ENCODE data around the gene PLB1.

PLB1 gene

DNA sequence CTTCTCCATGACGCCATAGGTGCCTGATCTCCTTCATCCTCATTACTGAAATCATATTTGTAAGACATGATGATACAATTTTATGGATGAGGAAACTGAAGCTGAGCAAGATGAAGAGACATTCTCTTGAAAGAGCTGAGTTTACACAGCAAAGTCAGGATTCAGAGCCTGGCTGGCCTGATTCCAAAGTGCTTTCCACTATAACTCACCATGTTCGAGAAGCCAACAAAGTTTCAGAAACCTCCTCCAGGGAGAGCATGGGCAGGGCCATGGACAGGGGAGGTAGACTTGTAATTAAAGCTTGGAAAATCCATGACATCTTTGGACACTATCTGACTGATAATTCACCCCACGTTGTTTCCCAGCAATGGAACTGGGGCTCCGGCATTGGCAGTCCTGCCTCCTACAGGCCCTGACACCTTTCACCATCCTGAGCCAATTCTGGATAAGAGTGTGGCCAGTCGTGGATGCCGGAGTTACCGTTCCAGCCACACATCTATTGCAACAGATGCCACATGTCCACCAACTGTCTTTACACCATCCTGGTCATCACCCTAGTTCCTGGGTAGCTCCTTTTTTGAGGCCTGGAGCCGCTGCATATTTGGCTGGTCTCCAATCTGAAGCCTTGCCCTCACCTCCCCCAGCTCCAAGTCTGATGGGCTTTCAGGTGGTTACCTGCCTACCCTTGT, 170.8 kb downstream of the PLB1 start:
- no peak for DNase-seq (ENCODE audit: low read depth)

DNA sequence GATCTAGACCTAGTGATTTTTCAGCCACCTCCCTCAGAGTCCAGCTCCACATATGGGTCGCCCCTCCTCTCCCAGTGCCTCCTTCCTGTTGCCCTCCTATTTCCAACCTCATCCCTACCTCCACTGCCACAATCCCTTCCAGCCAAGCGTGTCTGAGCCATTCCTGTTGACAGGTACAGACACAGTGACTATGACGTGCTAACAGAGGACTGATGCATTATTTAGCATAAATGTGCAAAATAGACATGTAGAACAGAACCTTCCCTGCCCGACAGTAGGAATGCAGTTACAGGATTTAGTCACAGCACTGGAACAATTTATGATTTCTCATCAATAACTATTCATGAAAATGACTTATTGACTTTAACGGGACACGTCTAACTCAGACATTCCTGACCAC, 171.4 kb downstream of the PLB1 start:
- no peak for DNase-seq (ENCODE audit: low read depth)

DNA sequence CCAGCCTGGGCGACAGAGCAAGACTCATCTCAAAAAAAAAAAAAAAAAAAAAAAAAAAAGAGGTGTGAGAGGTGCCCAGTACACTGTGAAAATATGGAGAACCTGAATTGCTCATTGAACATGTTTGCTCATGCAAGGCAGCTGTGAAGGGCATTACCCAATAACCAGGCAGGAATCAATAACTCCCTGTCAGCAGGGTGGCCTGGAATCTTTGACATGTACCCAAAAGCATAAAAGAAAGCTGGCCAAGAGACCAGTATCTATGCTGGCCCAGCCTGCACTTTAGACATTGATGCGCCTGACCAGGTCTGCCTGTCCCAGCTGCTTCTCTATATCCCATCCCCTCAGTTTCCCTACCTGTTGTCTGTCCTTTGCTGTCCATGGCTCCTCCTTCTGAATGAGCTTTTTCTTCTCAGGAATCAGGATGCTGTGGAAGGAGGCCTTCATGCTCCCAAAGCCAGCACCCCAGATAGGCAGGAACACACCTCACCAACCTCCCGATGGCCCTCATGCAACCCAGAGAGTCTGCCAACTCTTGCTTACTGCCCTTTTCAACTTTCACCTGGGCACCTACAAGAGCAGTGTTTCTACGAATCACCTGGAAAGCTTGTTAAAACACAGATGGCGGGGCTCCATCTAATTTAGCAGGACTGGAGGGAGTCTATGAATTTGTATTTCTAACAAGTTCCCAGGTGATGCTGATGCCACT, 172.4 kb downstream of the PLB1 start:
- DNase-seq (ENCODE audit: low read depth): no peak

DNA sequence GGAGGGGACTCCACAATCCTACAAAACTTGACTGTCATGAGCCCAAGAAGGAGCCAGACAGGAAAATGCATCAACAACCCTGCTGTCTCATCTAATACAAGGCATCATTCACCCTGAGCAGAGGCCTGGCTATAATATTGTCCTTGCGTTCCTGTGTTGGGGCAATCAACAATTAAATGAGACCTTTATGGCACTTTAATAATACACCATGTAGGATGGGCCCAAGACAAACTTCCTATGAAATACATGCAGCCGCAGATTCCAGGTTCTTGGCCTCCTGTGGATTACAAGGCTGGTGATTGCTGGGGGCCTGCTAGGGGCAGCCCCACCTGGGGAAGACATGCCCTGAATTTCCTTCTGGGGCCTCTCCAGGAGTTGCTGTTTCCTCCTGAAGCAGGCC, 173.0 kb downstream of the PLB1 start:
- DNase-seq (ENCODE audit: low read depth): no peak

DNA sequence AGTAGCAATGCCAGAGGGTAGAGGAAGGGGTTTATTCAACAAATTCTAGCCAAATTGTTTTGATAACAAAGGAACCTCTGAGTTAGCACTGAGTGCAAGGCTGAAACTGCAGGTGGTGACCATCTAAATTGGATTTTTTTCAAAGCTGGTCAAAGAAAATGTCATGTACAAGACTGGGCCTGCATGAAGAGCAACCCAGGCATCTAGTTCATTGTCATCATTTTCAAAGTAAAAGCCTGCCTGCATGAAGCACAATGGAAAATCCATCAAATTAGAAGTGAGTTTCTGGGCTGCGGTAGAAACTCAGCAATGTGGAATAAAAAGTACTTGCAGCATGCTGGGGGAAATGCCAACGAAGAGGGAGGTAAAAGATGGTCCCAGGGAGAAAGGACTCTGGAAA, 175.0 kb downstream of the PLB1 start:
- DNase-seq (ENCODE audit: low read depth): no peak

DNA sequence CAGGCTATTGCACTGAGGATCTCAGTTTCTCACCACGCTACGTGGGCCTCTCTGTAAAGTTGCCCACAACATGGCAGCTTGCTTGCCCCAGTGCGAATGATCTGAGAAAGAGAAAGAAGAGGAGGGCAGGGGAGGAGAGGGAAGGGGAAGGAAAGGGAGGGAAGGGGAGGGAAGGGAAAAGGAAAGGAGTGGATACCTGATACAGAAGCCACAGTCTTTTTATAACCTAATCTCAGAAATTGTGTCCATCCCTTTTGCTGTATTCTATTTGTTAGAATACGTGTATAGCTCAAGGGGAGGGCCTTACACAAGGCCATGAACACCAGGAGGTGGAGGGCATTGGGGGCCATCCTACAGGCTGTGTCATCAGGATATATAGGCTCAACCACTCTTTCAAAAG, 177.5 kb downstream of the PLB1 start:
- DNase-seq (ENCODE audit: low read depth): no peak

DNA sequence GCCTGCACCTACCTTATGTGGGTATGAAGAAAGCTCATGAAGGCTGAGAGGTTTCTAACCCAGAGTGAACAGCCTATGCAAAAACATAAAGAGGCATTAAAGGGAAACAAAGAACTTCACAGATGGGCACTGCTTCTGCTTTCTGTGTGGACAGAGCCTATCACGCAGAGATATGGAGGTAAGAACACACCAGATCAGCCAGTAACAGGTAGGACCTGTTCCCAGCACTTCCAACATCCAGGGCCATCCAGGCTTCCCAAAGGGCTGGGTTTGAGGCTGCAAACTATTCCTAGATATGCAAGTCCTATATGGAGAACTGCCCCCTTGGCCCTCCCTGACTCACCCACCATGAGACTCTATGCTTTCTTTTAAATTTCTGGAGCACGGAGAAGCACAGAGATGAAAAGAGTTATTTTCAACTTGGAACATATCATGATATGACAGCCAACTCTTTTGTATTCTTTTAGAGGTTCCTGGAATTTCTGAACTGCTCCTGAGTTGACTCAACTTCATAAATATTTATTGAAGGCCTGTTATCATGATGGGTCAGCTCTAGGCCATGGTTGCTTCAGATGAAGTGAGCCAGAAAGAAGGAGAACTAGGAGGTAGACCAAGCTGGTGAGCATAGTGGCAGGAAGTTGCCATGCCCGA, 178.3 kb downstream of the PLB1 start:
- no peak for DNase-seq (ENCODE audit: low read depth)

DNA sequence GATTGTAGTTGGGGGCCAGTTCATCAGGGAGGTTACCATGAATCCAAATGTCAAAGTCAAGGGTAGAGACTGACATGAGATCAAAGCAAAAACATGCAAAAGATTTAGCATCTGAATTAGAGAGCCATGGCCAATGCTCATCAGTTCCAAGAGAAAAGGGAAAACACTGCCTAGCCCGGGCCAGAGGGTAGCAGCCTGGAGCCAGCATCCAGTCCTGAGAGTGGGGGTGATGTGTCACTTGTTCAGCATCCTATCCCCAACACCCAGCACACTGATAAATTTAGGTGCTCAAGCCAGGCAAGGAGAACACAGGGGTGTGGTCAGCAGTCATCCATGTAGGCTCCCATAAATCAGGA, 178.8 kb downstream of the PLB1 start:
- DNase-seq (ENCODE audit: low read depth): no peak

DNA sequence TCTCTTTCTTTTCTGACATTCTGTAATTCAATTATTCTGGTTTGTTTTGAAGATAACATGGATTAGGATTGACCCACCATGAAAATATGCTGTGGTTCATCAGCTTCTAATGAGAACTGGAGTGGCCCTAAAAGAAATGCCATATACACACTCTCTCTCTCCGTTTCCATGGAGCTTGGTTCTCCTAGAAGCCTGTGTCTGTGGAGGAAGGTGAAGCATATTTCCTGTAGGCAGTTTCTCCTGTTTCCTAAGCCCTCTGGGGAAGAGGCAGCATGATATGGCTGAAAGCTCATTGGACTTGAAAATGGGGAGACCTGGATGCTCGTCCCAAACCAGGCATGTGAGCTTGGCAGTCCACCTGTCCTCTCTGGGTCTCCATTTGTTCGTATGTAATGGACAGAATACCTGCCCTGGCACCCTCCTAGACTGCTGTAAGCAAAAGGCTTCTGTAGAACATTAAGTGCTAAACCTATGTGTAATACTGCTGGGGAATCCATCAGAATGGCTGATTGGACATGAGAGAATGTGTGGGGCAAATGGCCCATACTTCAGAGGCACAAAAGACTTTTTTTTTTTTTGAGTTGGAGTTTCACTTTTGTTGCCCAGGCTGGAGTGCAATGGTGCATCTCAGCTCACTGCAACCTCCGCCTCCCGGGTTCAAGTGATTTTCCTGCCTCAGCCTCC, 180.4 kb downstream of the PLB1 start:
- DNase-seq (ENCODE audit: low read depth): no peak

DNA sequence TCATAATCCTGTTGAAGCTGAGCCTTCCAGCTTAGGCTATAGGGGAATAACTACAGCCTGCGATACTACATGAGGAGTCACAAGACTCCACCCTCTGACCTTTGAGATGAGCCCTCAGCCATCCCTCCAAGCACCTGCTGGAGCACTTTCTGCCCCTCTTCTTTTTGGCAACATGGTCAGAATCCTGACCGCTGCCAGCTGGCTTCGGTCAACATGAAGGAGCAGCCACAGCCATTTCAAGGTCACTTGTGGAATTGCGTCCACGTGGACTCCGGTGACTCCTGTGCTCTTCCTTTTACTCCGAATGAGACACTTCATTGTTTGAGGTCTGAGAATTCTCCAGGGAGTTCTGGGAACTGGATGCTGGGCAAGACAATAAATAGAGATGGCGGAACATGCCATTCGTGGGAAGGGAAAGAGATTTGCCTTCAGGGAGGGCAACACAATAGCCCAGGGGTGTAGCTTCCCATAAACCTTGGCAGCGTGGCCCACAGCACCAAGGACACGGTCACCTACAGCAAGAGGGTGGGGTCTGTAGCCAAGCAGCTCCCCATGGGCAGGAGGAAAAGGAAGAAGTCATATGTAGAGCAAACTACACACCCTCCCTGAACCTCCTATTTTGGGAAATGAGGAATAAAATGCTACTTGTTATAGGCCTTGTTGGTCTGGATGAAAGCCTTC, 182.5 kb downstream of the PLB1 start:
- DNase-seq (ENCODE audit: low read depth): no peak

DNA sequence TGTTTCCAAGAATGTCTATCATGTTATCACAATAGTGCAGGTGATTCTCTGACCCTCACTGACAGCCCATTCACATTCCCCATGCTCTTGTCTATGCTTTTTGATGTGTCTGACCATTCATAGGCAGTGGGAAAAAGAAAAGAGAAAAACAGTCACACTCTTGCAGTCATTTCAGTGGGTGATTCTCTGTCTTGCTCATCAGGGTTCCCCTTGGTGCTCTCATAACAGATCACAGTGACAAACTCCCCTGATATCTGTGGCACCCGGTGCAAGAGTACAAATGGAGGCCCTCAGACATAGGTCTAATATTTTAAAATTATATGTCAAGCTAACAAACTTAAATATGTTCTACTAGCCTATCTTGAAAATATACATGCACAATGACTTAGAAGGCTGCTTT, 183.1 kb downstream of the PLB1 start:
- no peak for DNase-seq (ENCODE audit: low read depth)

DNA sequence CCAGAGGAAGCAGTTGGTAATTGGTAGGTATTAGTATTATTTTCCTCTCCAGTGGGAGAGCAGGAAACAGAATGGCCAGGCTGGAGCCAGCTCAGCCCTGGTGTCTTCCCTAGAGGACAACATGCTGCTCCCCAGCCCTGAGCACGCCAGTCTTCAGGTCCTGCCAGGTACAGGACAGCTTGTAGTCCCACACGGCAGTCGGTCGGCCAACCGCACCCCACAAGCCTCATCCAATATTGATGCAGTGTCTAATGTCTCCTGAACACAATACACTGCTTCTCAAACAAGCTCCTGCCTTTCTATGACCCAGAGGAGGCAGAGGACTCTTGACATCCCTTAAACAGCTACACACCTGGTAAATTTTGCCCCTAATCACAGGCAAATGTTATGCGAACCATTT, 184.8 kb downstream of the PLB1 start:
- DNase-seq (ENCODE audit: low read depth): no peak

DNA sequence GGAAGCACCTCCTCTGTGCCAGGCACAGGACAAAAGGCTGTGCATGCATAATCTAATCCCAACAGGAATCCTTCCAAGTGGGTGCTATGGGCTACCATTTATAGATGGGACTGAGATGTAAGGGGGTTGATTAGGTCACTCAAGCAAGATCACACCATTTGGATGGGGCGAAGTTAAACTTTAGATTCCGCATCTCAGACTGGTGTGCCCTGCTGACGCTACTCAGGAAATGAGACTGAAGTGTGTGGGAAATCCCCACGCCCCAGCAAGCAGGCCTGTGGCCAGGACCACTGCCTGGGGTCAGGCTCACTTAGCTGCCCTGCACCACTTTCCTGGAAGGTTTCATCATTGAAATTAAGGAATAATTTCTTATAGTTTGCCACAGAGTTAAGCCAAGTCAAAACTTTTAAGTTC, 185.3 kb downstream of the PLB1 start:
- DNase-seq (ENCODE audit: low read depth): peak; percentile 51

DNA sequence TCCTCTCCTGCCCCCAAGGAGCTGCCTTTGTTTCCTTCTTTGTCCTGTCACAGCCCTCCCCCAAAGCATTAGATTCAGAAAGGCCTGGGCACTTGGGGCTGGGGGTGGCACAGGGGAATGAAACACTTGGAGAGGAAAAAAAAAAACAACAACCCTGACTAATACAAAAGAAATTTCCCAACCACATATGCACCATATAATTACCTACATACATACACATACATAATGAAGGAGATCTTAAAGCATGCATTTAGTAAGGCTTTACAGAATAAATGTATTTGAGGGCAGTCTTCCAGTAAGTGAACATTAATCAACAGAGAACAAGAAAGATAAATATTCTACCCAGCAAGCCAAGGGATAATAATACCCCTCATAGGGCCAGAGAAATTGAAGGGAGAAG, 185.7 kb downstream of the PLB1 start:
- DNase-seq (ENCODE audit: low read depth): no peak

DNA sequence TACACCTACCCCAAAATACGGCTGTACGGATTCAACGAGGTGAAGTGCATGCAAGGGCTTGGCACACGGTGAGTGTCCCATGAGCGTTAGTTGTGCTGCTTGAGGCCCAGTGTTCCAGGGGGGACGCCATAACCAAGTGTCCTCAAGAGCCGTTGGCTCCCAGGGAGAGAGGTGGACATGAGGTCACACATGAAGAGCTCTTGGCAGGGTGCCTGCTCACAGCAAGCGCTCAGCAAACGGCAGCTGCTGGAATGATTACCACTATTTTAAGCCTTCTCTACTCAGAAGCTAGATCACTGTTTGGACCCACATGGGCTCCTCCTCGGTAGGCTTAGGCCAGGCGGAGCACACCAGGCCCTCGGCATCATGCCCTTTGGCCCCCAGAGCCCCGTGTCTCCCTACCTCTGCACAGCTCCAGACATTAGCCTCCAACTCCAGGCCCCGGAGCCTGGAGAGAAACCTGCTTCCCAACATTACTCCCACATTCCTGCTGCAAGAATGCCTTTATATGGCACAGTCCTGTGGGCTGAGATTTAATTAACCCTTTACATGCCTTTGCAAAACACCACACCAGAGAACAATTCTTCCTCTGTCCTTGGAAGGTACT, 187.3 kb downstream of the PLB1 start:
- no peak for DNase-seq (ENCODE audit: low read depth)

DNA sequence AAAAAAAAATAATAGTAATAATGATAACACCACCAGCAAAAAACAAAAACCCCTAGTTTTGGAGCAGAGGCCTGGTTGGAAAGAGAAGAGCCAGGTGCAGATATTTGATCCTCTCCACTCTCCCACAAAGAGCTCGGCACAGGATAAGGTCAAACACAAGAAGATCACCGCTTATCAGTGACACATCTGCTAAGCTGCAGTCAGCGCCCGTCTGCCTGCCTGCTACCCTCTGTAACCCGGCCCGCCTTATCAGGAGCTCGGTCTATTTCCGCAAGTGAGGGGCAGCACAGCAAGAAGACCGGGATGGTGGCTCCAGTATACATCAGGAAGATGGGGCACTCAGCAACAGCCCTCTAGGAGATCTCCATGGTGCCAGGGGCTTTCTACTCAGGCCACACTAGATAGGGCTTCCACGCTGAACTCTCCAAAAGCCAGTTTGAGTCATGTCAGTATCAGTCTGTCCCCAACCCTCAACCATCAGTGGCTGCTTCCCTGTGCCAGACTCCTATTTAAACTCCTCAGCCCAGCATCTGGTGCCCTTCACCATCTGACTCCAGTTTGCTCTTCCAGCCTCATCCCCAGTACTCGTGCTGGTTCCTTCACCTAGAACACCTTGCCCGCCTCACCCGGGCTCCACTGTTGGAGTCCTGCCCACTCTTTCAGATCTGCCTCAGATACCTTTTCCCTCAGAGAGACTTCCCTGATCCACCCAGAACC, 188.4 kb downstream of the PLB1 start:
- DNase-seq (ENCODE audit: low read depth): no peak

DNA sequence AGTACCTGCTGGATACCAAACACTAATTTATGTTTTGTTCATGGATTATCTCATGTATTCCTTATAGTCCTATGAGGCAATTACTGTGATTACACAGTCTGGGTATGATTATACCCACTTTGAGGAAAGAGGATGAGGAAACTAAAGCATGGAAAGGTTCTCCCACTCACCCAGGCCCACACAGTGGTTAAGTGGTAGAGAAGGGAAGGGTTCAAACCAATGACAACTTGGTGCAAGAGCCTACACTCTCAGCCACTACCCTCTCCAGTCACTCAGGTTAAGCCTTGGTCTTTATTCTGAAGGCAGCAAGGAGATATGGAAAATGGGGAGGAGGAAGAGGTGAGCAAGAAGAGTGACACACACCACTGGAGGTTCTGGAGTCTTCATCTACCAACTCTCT, 191.3 kb downstream of the PLB1 start:
- DNase-seq (ENCODE audit: low read depth): no peak

DNA sequence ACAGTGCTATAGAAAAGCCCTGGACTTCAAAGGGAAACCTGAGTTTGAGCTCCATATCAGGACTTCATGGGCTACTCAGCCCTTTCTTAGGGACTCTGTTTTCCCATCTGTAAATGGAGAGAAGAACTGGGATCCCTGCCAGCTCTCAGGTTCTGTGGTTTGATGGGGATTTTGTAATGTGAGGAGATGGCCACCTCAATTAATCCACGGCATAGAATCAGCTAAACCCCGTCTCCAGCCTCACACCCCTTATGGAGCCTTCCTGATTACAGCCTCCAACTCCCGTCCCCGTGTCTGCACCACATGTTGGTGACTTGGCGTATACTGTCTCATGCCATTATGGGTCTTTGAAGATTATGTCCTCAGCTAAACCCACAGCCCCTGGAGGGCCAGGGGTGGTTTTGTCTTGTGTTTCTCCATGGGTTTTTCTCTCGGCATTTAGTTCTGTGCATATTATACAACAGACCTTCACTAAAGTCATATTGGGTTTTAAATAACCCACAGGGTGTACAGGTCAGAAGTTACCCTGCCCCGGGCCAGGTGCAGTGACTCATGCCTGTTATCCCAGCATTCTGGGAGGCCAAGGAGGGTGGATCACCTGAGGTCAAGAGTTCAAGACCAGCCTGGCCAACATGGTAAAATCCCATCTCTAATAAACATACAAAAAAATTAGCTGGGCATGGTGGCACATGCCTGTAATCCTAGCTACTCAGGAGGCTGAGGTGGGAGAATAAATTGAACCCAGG, 192.0 kb downstream of the PLB1 start:
- no peak for DNase-seq (ENCODE audit: low read depth)

DNA sequence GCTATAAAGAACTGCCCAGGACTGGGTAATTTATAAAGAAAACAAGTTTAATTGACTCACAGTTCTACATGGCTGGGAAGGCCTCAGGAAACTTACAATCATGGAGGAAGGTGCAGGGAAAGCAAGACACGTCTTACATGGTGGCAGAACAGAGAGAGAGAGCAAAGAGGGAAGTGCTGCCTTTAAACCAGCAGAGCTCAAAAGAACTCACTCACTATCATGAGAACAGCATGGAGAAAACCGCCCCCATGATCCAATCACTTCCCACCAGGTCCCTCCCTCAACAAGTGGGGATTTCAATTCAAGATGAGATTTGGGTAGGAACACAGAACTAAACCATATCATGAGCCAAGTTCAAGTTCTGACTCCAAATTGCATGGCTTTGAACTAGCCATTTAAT, 193.0 kb downstream of the PLB1 start:
- DNase-seq (ENCODE audit: low read depth): no peak

DNA sequence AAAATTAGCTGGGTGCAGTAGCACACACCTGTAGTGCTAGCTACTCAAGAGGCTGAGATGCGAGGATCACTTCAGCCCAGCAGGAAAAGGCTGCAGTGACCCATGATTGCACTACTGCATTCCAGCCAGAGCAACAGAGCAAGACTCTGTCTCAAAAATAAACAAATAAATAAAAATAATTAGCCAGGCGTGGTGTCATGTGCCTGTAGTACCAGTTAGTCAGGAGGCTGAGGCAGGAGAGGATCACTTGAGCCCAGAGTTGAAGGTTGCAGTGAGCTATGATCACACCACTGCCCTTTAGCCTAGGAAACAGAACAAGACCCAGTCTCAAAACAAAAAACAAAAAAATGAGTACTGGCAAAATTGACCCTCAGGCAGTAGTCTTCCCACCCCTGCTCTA, 193.9 kb downstream of the PLB1 start:
- DNase-seq (ENCODE audit: low read depth): no peak

DNA sequence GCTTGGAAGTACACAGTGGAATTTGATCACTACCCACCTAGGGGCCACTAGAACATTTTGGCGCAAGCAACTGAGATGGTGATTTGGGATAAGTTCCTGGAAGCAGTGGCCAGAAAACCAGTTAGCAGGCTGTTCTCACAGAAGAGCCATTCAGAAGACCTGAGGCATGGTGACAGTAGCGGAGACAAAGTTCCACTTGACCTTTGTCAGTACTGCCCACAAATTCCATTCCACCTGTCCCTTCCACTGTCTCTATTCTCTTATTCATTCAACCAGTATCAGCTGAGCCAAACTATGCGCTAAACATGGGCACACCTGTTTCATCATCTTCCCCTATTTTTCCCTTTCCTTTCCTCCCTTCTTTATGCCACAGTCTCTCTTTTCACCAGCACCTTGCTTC, 196.6 kb downstream of the PLB1 start:
- no peak for DNase-seq (ENCODE audit: low read depth)

Measured in stimulated activated CD8-positive, alpha-beta memory T cell treated with anti-CD3 and anti-CD28 coated beads, Interleukin-12 subunit alpha, Interleukin-12 subunit beta, amount 100 ng/mL, for 4 hours (primary cell).